ENCODE data around the gene METTL24.
"Not testable (repeated sequence)": the region's sequence is repeated elsewhere in the genome, so short reads cannot be mapped to it uniquely, and the experiment has no call there.

Gene METTL24

DNA sequence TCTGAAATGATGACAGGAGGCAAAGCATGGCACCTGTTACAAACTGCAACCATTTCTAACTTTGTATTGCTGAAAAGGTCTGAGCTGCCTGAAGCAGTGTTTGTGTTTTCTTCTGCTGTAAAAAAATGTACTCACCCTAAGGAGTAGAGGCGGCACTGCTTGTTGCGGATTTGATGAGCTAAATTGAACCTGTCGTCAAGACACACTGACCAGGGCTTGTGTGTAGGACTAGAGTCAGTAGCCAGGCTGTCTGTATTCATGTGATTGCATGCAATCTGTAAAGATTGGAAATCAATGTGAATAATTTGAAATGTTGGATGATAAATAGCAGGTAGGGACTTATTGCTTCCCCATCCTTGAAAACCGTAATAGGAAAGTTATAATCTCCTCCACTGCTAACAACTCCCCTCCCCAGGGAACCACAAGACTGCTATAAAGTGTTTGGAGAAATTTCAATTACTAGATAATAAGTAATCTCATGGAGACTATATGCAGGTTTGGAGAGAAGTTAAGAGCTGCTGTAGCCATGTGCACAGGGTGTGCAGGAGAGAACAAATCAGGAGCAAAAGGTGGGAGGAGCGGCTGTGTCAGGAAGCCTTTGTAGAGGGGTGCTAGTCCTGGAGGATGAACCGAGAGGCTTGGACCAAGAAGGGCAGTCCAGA is 42.8 kb downstream of the METTL24 start:
- DNase-seq (ENCODE audit: low read depth, low spot score), result no peak

- DNase-seq (ENCODE audit: low read depth, low spot score), result no peak
Measured at GRCh38 chr6:110310861-110311446, 47.2 kb downstream of the METTL24 start.

DNA sequence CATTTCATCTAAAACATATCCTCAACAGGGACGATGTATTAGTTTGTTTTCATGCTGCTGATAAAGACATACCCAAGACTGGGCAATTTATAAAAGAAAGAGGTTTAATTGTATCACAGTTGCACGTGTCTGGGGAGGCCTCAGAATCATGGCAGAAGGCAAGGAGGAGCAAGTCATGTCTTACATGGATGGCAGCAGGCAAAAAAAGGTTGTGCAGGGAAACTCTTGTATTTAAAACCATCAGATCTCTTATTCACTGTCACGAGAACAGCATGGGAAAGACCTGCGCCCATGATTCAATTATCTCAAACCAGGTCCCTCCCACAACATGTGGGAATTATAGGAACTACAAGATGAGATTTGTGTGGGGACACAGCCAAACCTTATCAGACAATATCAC is 48.7 kb downstream of the METTL24 start:
- not testable (repeated sequence) for DNase-seq (ENCODE audit: low read depth, low spot score)

DNA sequence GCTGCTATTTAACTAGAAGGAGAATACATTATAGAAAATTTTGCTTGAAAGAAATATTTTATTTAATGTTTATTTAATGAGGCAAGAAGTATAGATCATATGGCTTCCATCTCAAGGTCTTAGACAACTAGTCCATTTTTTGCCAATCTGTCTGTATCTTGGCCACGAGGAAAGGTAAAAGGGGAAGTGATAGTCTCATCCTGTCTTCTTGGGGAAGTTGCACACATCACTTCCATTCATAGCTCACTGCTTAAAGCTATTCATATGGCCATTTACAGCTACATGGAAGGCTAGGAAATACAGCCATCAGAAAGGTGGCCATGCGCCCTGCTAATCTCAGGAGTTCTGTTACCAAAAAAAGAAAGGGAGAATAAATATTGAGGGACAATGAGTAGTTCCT is 50.8 kb downstream of the METTL24 start:
- no peak for DNase-seq (ENCODE audit: low read depth, low spot score)

DNA sequence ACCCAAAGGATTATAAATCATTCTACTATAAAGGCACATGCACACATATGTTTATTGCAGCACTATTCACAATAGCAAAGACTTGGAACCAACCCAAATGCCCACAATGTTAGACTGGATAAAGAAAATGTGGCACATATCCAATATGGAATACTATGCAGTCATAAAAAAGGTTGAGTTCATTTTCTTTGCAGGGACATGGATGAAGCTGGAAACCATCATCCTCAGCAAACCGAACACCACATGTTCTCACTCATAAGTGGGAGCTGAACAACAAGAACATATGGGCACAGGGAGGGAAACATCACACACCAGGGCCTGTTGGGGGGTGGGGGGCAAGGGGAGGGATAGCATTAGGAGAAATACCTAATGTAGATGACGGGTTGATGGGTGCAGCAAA is 52.3 kb downstream of the METTL24 start:
- DNase-seq (ENCODE audit: low read depth, low spot score), result not testable (repeated sequence)

GRCh38 chr6:110303692-110304091 is 54.5 kb downstream of the METTL24 start:
- not testable (repeated sequence) for DNase-seq (ENCODE audit: low read depth, low spot score)

- DNase-seq (ENCODE audit: low read depth, low spot score), result no peak
Measured at GRCh38 chr6:110298916-110299315, 59.2 kb downstream of the METTL24 start.

GRCh38 chr6:110298411-110298810 is 59.7 kb downstream of the METTL24 start:
- no peak for DNase-seq (ENCODE audit: low read depth, low spot score)

GRCh38 chr6:110296241-110297025 is 61.7 kb downstream of the METTL24 start:
- DNase-seq (ENCODE audit: low read depth, low spot score), result no peak

- no peak for DNase-seq (ENCODE audit: low read depth, low spot score)
Measured at GRCh38 chr6:110295451-110296165, 62.5 kb downstream of the METTL24 start.

DNA sequence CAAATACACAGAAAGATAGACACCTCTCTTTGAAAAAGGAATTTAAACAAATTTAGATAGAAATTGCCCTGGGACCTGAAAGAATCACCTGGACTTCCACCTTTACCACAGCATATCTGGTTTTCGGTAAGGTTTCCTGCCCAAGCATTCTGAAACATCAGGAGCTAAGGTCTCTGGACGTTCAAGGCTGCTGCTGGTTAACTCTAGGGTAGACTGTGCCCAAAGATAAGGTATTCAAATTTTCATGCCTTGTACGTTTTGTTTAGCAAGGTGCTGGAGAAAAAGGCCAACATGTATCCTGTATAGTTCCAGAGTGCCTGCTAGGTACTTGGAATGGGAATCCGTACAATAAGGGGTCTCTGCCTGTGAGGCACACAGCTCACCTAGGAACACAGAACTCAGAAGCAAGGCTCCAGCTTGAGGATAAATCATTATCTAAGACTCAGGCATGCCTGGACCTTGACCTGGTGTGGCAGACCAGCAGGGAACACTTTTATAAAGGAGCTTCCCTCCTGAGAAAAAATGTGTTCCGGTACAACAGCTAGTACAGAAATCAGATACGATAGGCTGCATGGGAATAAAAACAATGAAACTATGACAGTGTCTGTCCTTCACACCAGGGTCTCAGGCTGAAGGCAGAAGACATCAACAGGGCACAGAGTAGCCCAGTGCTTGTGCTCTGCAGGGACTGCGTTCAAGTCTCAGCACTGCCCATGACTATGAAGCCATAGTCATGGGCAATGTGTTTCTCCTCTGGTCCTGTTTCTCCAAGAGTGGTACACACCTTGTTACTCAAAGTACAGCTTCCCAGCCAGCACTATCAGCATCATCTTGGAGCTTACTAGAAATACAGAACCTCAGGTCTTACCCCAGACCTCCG is 70.4 kb downstream of the METTL24 start:
- DNase-seq (ENCODE audit: low read depth, low spot score), result no peak

GRCh38 chr6:110285306-110286060 is 72.7 kb downstream of the METTL24 start:
- DNase-seq (ENCODE audit: low read depth, low spot score), result no peak

GRCh38 chr6:110284855-110285254 is 73.3 kb downstream of the METTL24 start:
- no peak for DNase-seq (ENCODE audit: low read depth, low spot score)

GRCh38 chr6:110283657-110284056 is 74.5 kb downstream of the METTL24 start:
- no peak for DNase-seq (ENCODE audit: low read depth, low spot score)

DNA sequence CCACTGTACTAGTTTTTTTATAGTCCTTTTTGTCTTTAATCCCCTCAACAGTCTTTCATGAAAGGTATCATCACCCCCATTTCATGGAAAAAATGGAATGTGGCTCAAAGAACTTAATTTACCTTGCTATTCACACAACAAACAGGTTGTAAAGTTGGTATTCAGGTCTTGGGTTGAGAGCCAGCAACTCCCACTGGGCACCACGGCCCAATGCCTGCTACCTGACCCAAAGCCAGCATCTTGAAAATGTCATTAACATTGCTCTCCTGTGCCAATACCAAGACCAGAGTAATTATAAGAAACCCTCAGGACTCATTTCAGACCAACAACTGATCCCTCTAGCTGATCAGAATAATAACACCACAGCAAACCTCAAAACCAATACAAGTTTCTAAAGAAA is 75.7 kb downstream of the METTL24 start:
- no peak for DNase-seq (ENCODE audit: low read depth, low spot score)

GRCh38 chr6:110277100-110277665 is 81.0 kb downstream of the METTL24 start:
- no peak for DNase-seq (ENCODE audit: low read depth, low spot score)

- not testable (repeated sequence) for DNase-seq (ENCODE audit: low read depth, low spot score)
Measured at GRCh38 chr6:110272781-110273180, 85.4 kb downstream of the METTL24 start.

GRCh38 chr6:110271732-110272022 is 86.5 kb downstream of the METTL24 start:
- DNase-seq (ENCODE audit: low read depth, low spot score), result no peak

GRCh38 chr6:110270165-110270564 is 88.0 kb downstream of the METTL24 start:
- no peak for DNase-seq (ENCODE audit: low read depth, low spot score)

GRCh38 chr6:110269623-110270022 is 88.5 kb downstream of the METTL24 start:
- DNase-seq (ENCODE audit: low read depth, low spot score), result no peak
